K562 (cell line): ENCODE data around the gene PGLYRP4. TPM values are rescaled to one million over a fixed set of nuclear protein-coding genes. Genes with fewer than 3 reads are reported as not detected.
A peak's percentile ranks its signal among the peaks of the same experiment; 100 is the strongest.

ENCODE experiments used
- ATAC-seq: fragments of 200-7000 bp; cut with Tn5 transposase; 3 replicates; pipeline ENCODE4 v1.9.1; 2020; ENCODE audit warnings: moderate library complexity
- Bru-seq: library from RNA; stranded (reverse); fragments of 400-500 nt; gene quantifications from one replicate; lab custom pipeline; 2021; lab: Mats Ljungman, UMichigan
- BruChase-seq, 2 experiments: library from RNA; stranded (reverse); fragments of 400-500 nt; gene quantifications; one replicate each; lab custom pipeline; 2021; lab: Mats Ljungman, UMichigan
- BruUV-seq: library from RNA; stranded (reverse); fragments of 400-500 nt; replicated peaks from 2 replicates; lab custom pipeline; 2021; lab: Mats Ljungman, UMichigan
- CTCF ChIA-PET: fragments of 300-600 bp; formaldehyde crosslinking; extraction: SDS; loops from one replicate; lab custom pipeline; 2021; ENCODE audit warnings: low intra/inter-chr PET ratio; lab: Yijun Ruan, JAX
- POLR2A ChIA-PET: fragments of 300-600, 350-650 bp; sonication (Branson Sonifier 250); formaldehyde crosslinking; extraction: SDS; loops from one replicate; lab custom pipeline; 2021; ENCODE audit warnings: antibody characterized with exemption, inconsistent platforms; lab: Yijun Ruan, JAX
- DNase-seq, 4 experiments: peaks; one replicate each; pipeline versions ENCODE4 v3.0.0 to v3.0.0-alpha.2; 2011 to 2018; ENCODE audit warnings: low spot score in 3 of 4, mixed read lengths in 3 of 4; ENCODE audit errors: extremely low read depth in 1 of 4
- FAIRE-seq: peaks from 2 replicates; lab custom pipeline; 2011; peaks lifted over from hg19 to GRCh38; lab: Jason Lieb, UNC
- H2AFZ ChIP-seq: 2 replicates; pipeline ENCODE4 v1.6.0; 2011; ENCODE audit warnings: low read depth, low read length, control low read depth, inconsistent platforms
- H3K27ac ChIP-seq: fragments of 200-600 bp; 3 replicates; pipeline ENCODE4 v1.8.0; 2011; ENCODE audit warnings: low read depth, mild to moderate bottlenecking, control low read depth, inconsistent platforms, low read length, moderate library complexity, mixed read lengths; ENCODE audit errors: extremely low read depth
- H3K27me3 ChIP-seq, 2 experiments: fragments of 300-600 bp in 1 of 2; 2 replicates in 1 of 2; 3 replicates in 1 of 2; pipeline versions ENCODE4 v1.6.0 to v1.8.0; 2011; ENCODE audit warnings: inconsistent platforms in 2 of 2, low read length in 2 of 2, mild to moderate bottlenecking in 1 of 2, mixed read lengths in 1 of 2, moderate library complexity in 1 of 2; ENCODE audit not compliant: control insufficient read depth in 2 of 2, insufficient read depth in 2 of 2
- H3K36me3 ChIP-seq: fragments of 300-600 bp; 3 replicates; pipeline ENCODE4 v1.8.0; 2011; ENCODE audit warnings: mild to moderate bottlenecking, low read length, inconsistent platforms; ENCODE audit not compliant: control insufficient read depth, insufficient read depth
- H3K4me1 ChIP-seq, 2 experiments: fragments of 200-600 bp in 1 of 2; replicated peaks in 1 of 2; 2 replicates in 1 of 2; 3 replicates in 1 of 2; pipeline versions ENCODE4 v1.5.1 to v1.8.0; 2011; ENCODE audit warnings: inconsistent platforms in 2 of 2, low read length in 2 of 2, mild to moderate bottlenecking in 1 of 2, mixed read lengths in 1 of 2, moderate library complexity in 1 of 2; ENCODE audit not compliant: control insufficient read depth in 2 of 2, insufficient read depth in 2 of 2
- H3K4me2 ChIP-seq: 2 replicates; pipeline ENCODE4 v1.6.1; 2011; ENCODE audit warnings: low read length, control low read depth, inconsistent platforms, mixed read lengths; ENCODE audit not compliant: insufficient read depth
- H3K4me3 ChIP-seq: fragments of 200-600 bp; sonication (generic), shearing (Covaris generic); 2 replicates; pipeline ENCODE4 v1.5.1; 2016; ENCODE audit warnings: control low read depth, inconsistent platforms
- H3K79me2 ChIP-seq: fragments of 200-600 bp; 3 replicates; pipeline ENCODE4 v1.8.0; 2011; ENCODE audit warnings: low read length, inconsistent platforms; ENCODE audit not compliant: control insufficient read depth, insufficient read depth
- H3K9ac ChIP-seq, 2 experiments: 2 replicates each; pipeline versions ENCODE4 v1.6.0 to v1.6.1; 2011; ENCODE audit warnings: low read depth in 2 of 2, low read length in 2 of 2, control low read depth in 1 of 2, inconsistent platforms in 1 of 2, mild to moderate bottlenecking in 1 of 2, mixed read lengths in 1 of 2; ENCODE audit not compliant: insufficient read depth in 1 of 2
- H3K9me1 ChIP-seq: one replicate; pipeline ENCODE4 v1.6.0; 2011; ENCODE audit warnings: inconsistent platforms, mild to moderate bottlenecking, low read length, moderate library complexity; ENCODE audit not compliant: control insufficient read depth, insufficient read depth
- H3K9me3 ChIP-seq: replicated peaks from 2 replicates; pipeline ENCODE4 v1.5.1; 2011; ENCODE audit warnings: low read depth, low read length, inconsistent platforms; ENCODE audit not compliant: control insufficient read depth, insufficient read depth
- H4K20me1 ChIP-seq: replicated peaks from 2 replicates; pipeline ENCODE4 v1.6.1; 2011; ENCODE audit warnings: low read length, inconsistent platforms, mixed read lengths; ENCODE audit not compliant: control insufficient read depth, insufficient read depth
- CEBPB ChIP-seq: fragments of 450-650 bp; IDR thresholded peaks from 2 replicates; pipeline ENCODE4 v1.6.1; 2016; ENCODE audit warnings: missing genetic modification characterization, missing compliant biosample characterization
- ZFP30 ChIP-seq: fragments of 250-450 bp; sonication (Bioruptor Pico); IDR thresholded peaks from 2 replicates; pipeline ENCODE4 v1.8.0; 2022; ENCODE audit warnings: moderate library complexity, mild to moderate bottlenecking, inconsistent platforms, borderline replicate concordance
- WGBS: fragments of 100-300 bp; shearing (Covaris generic); methylation state at CpG from one replicate; pipeline ENCODE4 v1.1.6; 2016; ENCODE audit warnings: low coverage, mixed read lengths; ENCODE audit not compliant: insufficient coverage; ENCODE audit errors: missing lambda C conversion rate; 5-methylcytosine and 5-hydroxymethylcytosine counted together
- in situ Hi-C: fragments of 300-500 bp; cut with MboI; formaldehyde crosslinking; loops from 4 replicates; pipeline ENCODE4 v1.15.0; 2018; ENCODE audit warnings: inconsistent platforms, mixed read lengths
- intact Hi-C: fragments of 100-400 bp; cut with micrococcal nuclease; formaldehyde crosslinking; loops from 2 replicates; pipeline ENCODE4 v1.14.2; 2022
- long read RNA-seq, 3 experiments: library from polyadenylated mRNA in 2 of 3; library from RNA in 1 of 3; unstranded in 2 of 3; stranded (forward) in 1 of 3; transcript quantifications; one replicate each; pipeline ENCODE4 v2.0.0, GENCODE V29; 2019 to 2022
- polyA minus RNA-seq, 3 experiments: library from RNA; depleted of rRNA, polyadenylated mRNA; stranded (reverse); fragments of >200 nt; gene quantifications; 2 replicates each; pipeline ENCODE4 v1.2.3, GENCODE V29; 2011
- polyA plus RNA-seq, 8 experiments: library from polyadenylated mRNA; depleted of rRNA in 4 of 8; stranded (reverse) in 5 of 8; unstranded in 3 of 8; fragments of >200 nt; fragmentation: Nextera tagmentation in 2 of 8; fragmentation: Illumina TruSeq in 1 of 8; extraction: Ambion mirVana in 2 of 8; extraction: Trizol in 1 of 8; gene quantifications; 2 replicates each; pipeline versions ENCODE4 v1.2.1 to v1.2.3, GENCODE V29; 2011 to 2014; ENCODE audit warnings: inconsistent platforms in 1 of 8, missing spikeins in 1 of 8
- total RNA-seq, 7 experiments: library from RNA; depleted of rRNA in 6 of 7; stranded (reverse); fragments of >200 nt in 6 of 7; fragmentation: Illumina TruSeq in 2 of 7; extraction: Trizol in 2 of 7; gene quantifications; 2 replicates each; pipeline versions ENCODE4 v1.2.1 to v1.2.3, GENCODE V29; 2011 to 2021; ENCODE audit warnings: low replicate concordance in 1 of 7

The PGLYRP4 gene
- total RNA-seq (2011; cell fraction: chromatin; rRNA removed; ENCODE audit: low replicate concordance) = 0.23 and 0.37 TPM in 2 replicates
- total RNA-seq (2011; cell fraction: nucleolus; rRNA removed) = not detected in 2 replicates
- not detected in 2 replicates for total RNA-seq (2011; cell fraction: nucleoplasm; rRNA removed)
- not detected in 2 replicates for total RNA-seq (2014; rRNA removed)
- total RNA-seq (2014; rRNA removed; fragmentation: Illumina TruSeq; extraction: Trizol) = not detected in 2 replicates
- not detected in 2 replicates for total RNA-seq (2015; rRNA removed; fragmentation: Illumina TruSeq; extraction: Trizol)
- total RNA-seq (2021) = 0.13 and 0.22 TPM in 2 replicates
- polyA plus RNA-seq (2011; rRNA removed) = 0.06 and 0.08 TPM in 2 replicates
- 0.12 and 0.16 TPM in 2 replicates for polyA plus RNA-seq (2011; cell fraction: cytosol; rRNA removed)
- 0.22 and 0.55 TPM in 2 replicates for polyA plus RNA-seq (2011; cell fraction: nucleus; rRNA removed)
- 0.04 and 0.65 TPM in 2 replicates for polyA plus RNA-seq (2012)
- 0.07 TPM in 1 of 2 replicates, not detected in the other for polyA plus RNA-seq (2014; fragmentation: Illumina TruSeq; extraction: Trizol)
- polyA plus RNA-seq (2014; fragmentation: Nextera tagmentation; extraction: Ambion mirVana) = under 1 TPM in 1 of 2 experiments, not detected in 1; 0.11 TPM
- polyA plus RNA-seq (2014; rRNA removed) = not detected in 2 replicates
- not detected in 2 replicates for polyA minus RNA-seq (2011; rRNA and poly(A)+ RNA removed)
- polyA minus RNA-seq (2011; cell fraction: cytosol; rRNA and poly(A)+ RNA removed) = not detected in 2 replicates
- 0.11 and 0.27 TPM in 2 replicates for polyA minus RNA-seq (2011; cell fraction: nucleus; rRNA and poly(A)+ RNA removed)
- Bru-seq, nascent RNA = percentile 11 among the genes with signal in this experiment
- BruChase-seq, experiment 1, labeled RNA remaining after a 2-hour chase = percentile 9 among the genes with signal in this experiment
- percentile 9 among the genes with signal in this experiment for BruChase-seq, experiment 2, labeled RNA remaining after a 6-hour chase
- long read RNA-seq, experiment 1 = 0 reads
- long read RNA-seq, experiment 2 = 0 reads
- long read RNA-seq, experiment 3 = 0 reads

DNA sequence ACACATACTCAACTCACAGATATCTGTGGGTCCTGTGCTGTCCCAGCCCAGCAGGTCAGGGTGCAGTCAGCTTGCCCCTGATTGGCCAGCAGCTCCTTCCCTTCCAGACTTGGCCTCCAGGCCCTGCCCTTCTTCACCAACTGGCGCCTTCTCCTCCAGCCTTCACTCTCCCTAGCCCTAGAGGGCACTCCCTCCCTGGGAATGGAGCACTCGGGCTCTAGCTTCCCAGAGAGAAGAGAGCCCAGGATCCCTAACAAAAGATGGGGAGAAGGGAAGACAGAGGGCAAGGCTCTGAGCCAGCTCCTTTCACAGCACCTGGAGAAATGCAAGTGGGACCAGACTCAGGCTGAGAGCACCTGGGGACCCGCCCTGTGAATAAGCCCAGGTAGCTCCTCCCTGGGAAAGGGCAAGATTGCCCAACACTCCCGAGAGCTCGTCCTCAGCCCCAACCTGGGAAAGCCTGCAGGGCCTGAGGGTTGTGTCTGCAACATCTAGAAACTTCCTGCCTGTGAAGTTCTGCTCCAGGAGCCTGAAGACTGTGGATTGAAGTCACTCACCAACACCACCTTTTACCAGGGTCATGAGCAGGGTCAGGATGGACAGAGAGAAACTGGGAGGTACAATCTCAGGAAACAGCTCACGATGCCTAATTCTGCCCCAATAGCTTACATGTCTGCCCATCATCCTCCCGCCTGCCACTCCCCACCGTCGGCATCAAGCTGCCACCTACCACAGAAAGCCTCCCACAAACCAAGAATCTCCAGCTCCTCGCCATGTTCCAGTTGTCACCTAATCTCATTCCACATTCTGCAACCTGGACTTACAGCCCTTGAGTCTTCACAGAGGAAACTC is at the start of gene PGLYRP4:
Gene PGLYRP4, minus strand, starts transcription at position 331 of the 852 bp plus-strand sequence. CDS start 909 bp downstream, outside the sequence.
- ATAC-seq (no peak), DNase-seq (no peak), FAIRE-seq (no peak)
- Histone ChIP-seq H3K36me3 (no peaks in the 10 kb centered on the region), H3K9me3 (no peaks in the 10 kb centered on the region), H3K27me3 (peaks cover 3 to 15% of the 10 kb centered on the region in 2 experiments; a peak in 3 of 5 replicates), H3K4me2 (no peak within 1 kb of the TSS), H3K9ac (no peak within 1 kb of the TSS), H3K79me2 (no peaks in the 10 kb centered on the region), H3K9me1 (no peaks in the 10 kb centered on the region), H4K20me1 (peaks cover 10% of the 10 kb centered on the region), H3K27ac (no peak within 1 kb of the TSS), H3K4me3 (no peak within 1 kb of the TSS), H3K4me1 (peaks cover 15 to 17% of the 10 kb centered on the region in 2 experiments), H2AFZ (no peak within 1 kb of the TSS)
- WGBS = 11% methylated on average over 9 of the region's 10 CpGs
- in situ Hi-C loops (no loop called here), intact Hi-C loops (no loop called here)
- POLR2A ChIA-PET = interaction anchor here (0.6 to 0.9 kb wide), 7 partner anchors 12 to 301 kb away, joined by 3 to 4 read pairs (median 3); no protein-coding TSS in a partner anchor
- BruUV-seq = no TSS peak
- CTCF ChIA-PET = interaction anchor here (0.6 kb wide), 1 partner anchor 149 kb away, joined by 5 read pairs; no protein-coding TSS in a partner anchor
- TF ChIP-seq CEBPB (tag) (0 out of 2 replicates have a peak, but pooled peaks have one; percentile 39), ZFP30 (CRISPR knock-in tag) (no peak)
